HepG2 (cell line): ENCODE results near the gene TASP1. TPM values are rescaled to one million over a fixed set of nuclear protein-coding genes. Genes with fewer than 3 reads are reported as not detected.

Experiments used
- ATF1 ChIP-seq: IDR thresholded peaks from 2 replicates; pipeline ENCODE4 v1.6.1; 2016; ENCODE audit warnings: mild to moderate bottlenecking, control low read depth
- BRD4 ChIP-seq: sonication (generic); formaldehyde crosslinking; IDR thresholded peaks from 2 replicates; pipeline ENCODE4 v1.4.0; 2020; ENCODE audit warnings: missing genetic modification reagents
- EP300 ChIP-seq, 3 experiments: sonication (generic) in 1 of 3; formaldehyde crosslinking in 1 of 3; IDR thresholded peaks; 2 replicates each; pipeline versions ENCODE4 v1.5.1 to v1.6.1; 2011 to 2020; ENCODE audit warnings: low read depth in 2 of 3, low read length in 2 of 3, borderline replicate concordance in 1 of 3, improper control_type of control experiment in 1 of 3, mild to moderate bottlenecking in 1 of 3, missing genetic modification reagents in 1 of 3, moderate library complexity in 1 of 3
- MBD4 ChIP-seq: IDR thresholded peaks from 2 replicates; pipeline ENCODE4 v1.6.1; 2012; ENCODE audit warnings: low read length, inconsistent platforms, borderline replicate concordance
- RXRB ChIP-seq: IDR thresholded peaks from 2 replicates; pipeline ENCODE4 v1.6.1; 2016; ENCODE audit warnings: borderline replicate concordance, missing genetic modification reagents, missing compliant biosample characterization
- SP2 ChIP-seq: sonication (generic); formaldehyde crosslinking; IDR thresholded peaks from 2 replicates; pipeline ENCODE4 v1.5.1; 2020; ENCODE audit warnings: mild to moderate bottlenecking, missing genetic modification reagents
- STAT5B ChIP-seq: sonication (generic); formaldehyde crosslinking; IDR thresholded peaks from 2 replicates; pipeline ENCODE4 v1.4.0; 2020; ENCODE audit warnings: missing genetic modification reagents
- ZFP41 ChIP-seq: sonication (generic); formaldehyde crosslinking; IDR thresholded peaks from 2 replicates; pipeline ENCODE4 v1.4.0; 2020; ENCODE audit warnings: mild to moderate bottlenecking, missing genetic modification reagents, borderline replicate concordance
- ZIK1 ChIP-seq: sonication (generic); formaldehyde crosslinking; IDR thresholded peaks from 2 replicates; pipeline ENCODE4 v1.5.0; 2020; ENCODE audit warnings: mild to moderate bottlenecking, low read depth, missing genetic modification reagents, borderline replicate concordance
- ZKSCAN8 ChIP-seq: IDR thresholded peaks from 2 replicates; pipeline ENCODE4 v1.6.1; 2016; ENCODE audit warnings: borderline replicate concordance, missing genetic modification reagents, missing compliant biosample characterization
- ZNF235 ChIP-seq: sonication (generic); formaldehyde crosslinking; IDR thresholded peaks from 2 replicates; pipeline ENCODE4 v1.8.1; 2023; ENCODE audit warnings: mild to moderate bottlenecking, missing genetic modification reagents, borderline replicate concordance
- ZNF564 ChIP-seq: sonication (generic); formaldehyde crosslinking; IDR thresholded peaks from 2 replicates; pipeline ENCODE4 v1.8.1; 2023; ENCODE audit warnings: mild to moderate bottlenecking, missing genetic modification reagents
- ZNF614 ChIP-seq: IDR thresholded peaks from 2 replicates; pipeline ENCODE4 v1.6.1; 2018; ENCODE audit warnings: missing biosample characterization, missing genetic modification reagents, inconsistent platforms, borderline replicate concordance
- ZNF644 ChIP-seq: IDR thresholded peaks from 2 replicates; pipeline ENCODE4 v1.6.1; 2016; ENCODE audit warnings: low read depth
- ZNF724P ChIP-seq: sonication (generic); formaldehyde crosslinking; IDR thresholded peaks from 2 replicates; pipeline ENCODE4 v1.8.0; 2022; ENCODE audit warnings: missing genetic modification reagents, borderline replicate concordance
- polyA plus RNA-seq, 8 experiments: library from polyadenylated mRNA; depleted of rRNA in 3 of 8; stranded (reverse) in 7 of 8; unstranded in 1 of 8; fragments of >200 nt; fragmentation: Illumina TruSeq in 4 of 8; extraction: Trizol in 4 of 8; gene quantifications; 2 replicates each; pipeline versions ENCODE4 v1.2.1 to v1.2.3, GENCODE V29; 2011 to 2016; ENCODE audit warnings: low read depth in 4 of 8, missing spikeins in 1 of 8, mixed read lengths in 1 of 8; ENCODE audit not compliant: insufficient read depth in 1 of 8
- total RNA-seq, 5 experiments: library from RNA; depleted of rRNA; stranded (reverse); fragments of >200 nt; fragmentation: Illumina TruSeq; extraction: Trizol; gene quantifications; 2 replicates each; pipeline ENCODE4 v1.2.3, GENCODE V29; 2016; ENCODE audit warnings: low read depth in 1 of 5
- TF ChIP-seq, protein P1 (sequence below): sonication (generic); formaldehyde crosslinking; IDR thresholded peaks from 2 replicates; pipeline ENCODE4 v1.5.0; 2020; ENCODE audit warnings: mild to moderate bottlenecking, missing genetic modification reagents, moderate library complexity
- TF ChIP-seq, protein P2 (sequence below): sonication (generic); formaldehyde crosslinking; IDR thresholded peaks from 2 replicates; pipeline ENCODE4 v1.5.1; 2020; ENCODE audit warnings: mild to moderate bottlenecking, missing genetic modification reagents, borderline replicate concordance
- TF ChIP-seq, protein P3 (sequence below): sonication (generic); formaldehyde crosslinking; IDR thresholded peaks from 2 replicates; pipeline ENCODE4 v1.4.0; 2020; ENCODE audit warnings: missing genetic modification reagents
- TF ChIP-seq, protein P4 (sequence below): IDR thresholded peaks from 2 replicates; pipeline ENCODE4 v1.6.1; 2018; ENCODE audit warnings: missing genetic modification reagents

The TASP1 gene
- total and polyA plus RNA-seq, 2 of the 13 experiments (the other 11 are each of a cell fraction or from before 2014, with no cell fraction given), result 10.0 to 25.2 TPM

DNA sequence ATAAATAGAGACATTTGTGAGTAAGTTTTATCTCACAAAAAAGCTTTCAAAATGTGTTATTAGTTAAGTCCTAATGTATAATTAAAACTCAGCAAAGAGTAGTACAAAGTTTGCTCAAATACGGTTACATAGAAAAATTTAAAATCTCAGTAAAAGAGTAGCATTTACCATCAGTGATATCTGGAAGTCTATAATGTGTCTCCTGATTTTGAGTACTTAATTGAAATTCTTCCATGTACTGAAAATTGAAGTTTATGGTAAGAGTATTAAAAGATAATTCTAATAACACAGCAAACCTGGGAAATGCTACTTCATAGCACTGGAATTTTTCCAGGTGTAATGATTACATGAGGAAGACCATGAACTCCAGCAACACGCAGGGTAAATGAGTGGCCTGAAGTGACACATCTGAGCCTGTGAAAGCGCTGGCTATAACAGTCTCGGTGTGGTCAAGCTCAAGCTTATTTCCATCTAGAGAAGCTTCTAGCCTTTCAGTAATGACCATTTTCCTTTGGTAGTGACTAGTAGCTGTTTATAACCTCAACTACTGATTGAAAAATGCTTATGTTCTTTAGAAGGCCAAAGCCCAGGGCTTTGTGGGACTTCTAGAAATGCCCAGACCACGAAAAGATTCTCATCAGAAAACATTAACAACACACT, 214.4 kb downstream of the TASP1 start (continued):
- TF ChIP-seq ZFP41 (CRISPR knock-in tag) (no peak), BRD4 (CRISPR knock-in tag) (no peak), MBD4 (no peak), RXRB (CRISPR knock-in tag) (peak; percentile 96), ZIK1 (CRISPR knock-in tag) (no peak), STAT5B (no peak), SP2 (CRISPR knock-in tag) (no peak), EP300 (IDR thresholded peaks at IDR 0.05; ENCODE audit: low read depth in 2 of 2, low read length in 2 of 2) (peak in 1 of 2 experiments; percentile 67; a peak in 2 of 4 replicates), EP300 (CRISPR knock-in tag; IDR thresholded peaks at IDR 0.05; ENCODE audit: borderline replicate concordance) (peak; percentile 31; the same call in 1 of the 2 replicates), ZNF235 (CRISPR knock-in tag) (no peak), ZNF614 (CRISPR knock-in tag) (peak; percentile 91; the same call in 1 of the 2 replicates), ATF1 (CRISPR knock-in tag) (0 out of 2 replicates have a peak, but pooled peaks have one; percentile 23), ZKSCAN8 (CRISPR knock-in tag) (0 out of 2 replicates have a peak, but pooled peaks have one; percentile 57), ZNF724P (CRISPR knock-in tag) (no peak), ZNF644 (CRISPR knock-in tag) (0 out of 2 replicates have a peak, but pooled peaks have one; percentile 57), ZNF564 (CRISPR knock-in tag) (no peak)
- TF ChIP-seq, protein P1, sequence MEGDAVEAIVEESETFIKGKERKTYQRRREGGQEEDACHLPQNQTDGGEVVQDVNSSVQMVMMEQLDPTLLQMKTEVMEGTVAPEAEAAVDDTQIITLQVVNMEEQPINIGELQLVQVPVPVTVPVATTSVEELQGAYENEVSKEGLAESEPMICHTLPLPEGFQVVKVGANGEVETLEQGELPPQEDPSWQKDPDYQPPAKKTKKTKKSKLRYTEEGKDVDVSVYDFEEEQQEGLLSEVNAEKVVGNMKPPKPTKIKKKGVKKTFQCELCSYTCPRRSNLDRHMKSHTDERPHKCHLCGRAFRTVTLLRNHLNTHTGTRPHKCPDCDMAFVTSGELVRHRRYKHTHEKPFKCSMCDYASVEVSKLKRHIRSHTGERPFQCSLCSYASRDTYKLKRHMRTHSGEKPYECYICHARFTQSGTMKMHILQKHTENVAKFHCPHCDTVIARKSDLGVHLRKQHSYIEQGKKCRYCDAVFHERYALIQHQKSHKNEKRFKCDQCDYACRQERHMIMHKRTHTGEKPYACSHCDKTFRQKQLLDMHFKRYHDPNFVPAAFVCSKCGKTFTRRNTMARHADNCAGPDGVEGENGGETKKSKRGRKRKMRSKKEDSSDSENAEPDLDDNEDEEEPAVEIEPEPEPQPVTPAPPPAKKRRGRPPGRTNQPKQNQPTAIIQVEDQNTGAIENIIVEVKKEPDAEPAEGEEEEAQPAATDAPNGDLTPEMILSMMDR, result no peak
- TF ChIP-seq, protein P2, sequence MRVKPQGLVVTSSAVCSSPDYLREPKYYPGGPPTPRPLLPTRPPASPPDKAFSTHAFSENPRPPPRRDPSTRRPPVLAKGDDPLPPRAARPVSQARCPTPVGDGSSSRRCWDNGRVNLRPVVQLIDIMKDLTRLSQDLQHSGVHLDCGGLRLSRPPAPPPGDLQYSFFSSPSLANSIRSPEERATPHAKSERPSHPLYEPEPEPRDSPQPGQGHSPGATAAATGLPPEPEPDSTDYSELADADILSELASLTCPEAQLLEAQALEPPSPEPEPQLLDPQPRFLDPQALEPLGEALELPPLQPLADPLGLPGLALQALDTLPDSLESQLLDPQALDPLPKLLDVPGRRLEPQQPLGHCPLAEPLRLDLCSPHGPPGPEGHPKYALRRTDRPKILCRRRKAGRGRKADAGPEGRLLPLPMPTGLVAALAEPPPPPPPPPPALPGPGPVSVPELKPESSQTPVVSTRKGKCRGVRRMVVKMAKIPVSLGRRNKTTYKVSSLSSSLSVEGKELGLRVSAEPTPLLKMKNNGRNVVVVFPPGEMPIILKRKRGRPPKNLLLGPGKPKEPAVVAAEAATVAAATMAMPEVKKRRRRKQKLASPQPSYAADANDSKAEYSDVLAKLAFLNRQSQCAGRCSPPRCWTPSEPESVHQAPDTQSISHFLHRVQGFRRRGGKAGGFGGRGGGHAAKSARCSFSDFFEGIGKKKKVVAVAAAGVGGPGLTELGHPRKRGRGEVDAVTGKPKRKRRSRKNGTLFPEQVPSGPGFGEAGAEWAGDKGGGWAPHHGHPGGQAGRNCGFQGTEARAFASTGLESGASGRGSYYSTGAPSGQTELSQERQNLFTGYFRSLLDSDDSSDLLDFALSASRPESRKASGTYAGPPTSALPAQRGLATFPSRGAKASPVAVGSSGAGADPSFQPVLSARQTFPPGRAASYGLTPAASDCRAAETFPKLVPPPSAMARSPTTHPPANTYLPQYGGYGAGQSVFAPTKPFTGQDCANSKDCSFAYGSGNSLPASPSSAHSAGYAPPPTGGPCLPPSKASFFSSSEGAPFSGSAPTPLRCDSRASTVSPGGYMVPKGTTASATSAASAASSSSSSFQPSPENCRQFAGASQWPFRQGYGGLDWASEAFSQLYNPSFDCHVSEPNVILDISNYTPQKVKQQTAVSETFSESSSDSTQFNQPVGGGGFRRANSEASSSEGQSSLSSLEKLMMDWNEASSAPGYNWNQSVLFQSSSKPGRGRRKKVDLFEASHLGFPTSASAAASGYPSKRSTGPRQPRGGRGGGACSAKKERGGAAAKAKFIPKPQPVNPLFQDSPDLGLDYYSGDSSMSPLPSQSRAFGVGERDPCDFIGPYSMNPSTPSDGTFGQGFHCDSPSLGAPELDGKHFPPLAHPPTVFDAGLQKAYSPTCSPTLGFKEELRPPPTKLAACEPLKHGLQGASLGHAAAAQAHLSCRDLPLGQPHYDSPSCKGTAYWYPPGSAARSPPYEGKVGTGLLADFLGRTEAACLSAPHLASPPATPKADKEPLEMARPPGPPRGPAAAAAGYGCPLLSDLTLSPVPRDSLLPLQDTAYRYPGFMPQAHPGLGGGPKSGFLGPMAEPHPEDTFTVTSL (CRISPR knock-in tag), result no peak
- TF ChIP-seq, protein P3, sequence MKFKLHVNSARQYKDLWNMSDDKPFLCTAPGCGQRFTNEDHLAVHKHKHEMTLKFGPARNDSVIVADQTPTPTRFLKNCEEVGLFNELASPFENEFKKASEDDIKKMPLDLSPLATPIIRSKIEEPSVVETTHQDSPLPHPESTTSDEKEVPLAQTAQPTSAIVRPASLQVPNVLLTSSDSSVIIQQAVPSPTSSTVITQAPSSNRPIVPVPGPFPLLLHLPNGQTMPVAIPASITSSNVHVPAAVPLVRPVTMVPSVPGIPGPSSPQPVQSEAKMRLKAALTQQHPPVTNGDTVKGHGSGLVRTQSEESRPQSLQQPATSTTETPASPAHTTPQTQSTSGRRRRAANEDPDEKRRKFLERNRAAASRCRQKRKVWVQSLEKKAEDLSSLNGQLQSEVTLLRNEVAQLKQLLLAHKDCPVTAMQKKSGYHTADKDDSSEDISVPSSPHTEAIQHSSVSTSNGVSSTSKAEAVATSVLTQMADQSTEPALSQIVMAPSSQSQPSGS (CRISPR knock-in tag), result no peak
- TF ChIP-seq, protein P4, sequence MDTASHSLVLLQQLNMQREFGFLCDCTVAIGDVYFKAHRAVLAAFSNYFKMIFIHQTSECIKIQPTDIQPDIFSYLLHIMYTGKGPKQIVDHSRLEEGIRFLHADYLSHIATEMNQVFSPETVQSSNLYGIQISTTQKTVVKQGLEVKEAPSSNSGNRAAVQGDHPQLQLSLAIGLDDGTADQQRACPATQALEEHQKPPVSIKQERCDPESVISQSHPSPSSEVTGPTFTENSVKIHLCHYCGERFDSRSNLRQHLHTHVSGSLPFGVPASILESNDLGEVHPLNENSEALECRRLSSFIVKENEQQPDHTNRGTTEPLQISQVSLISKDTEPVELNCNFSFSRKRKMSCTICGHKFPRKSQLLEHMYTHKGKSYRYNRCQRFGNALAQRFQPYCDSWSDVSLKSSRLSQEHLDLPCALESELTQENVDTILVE (CRISPR knock-in tag), result no peak
